A673 (cell line): ENCODE results near the gene MOSPD3.
A peak's percentile ranks its signal among the peaks of the same experiment; 100 is the strongest.

Source experiments
- EZH2 ChIP-seq: fragments of 200-600 bp; sonication (generic); IDR thresholded peaks from 2 replicates; pipeline ENCODE4 v1.6.1; 2017; ENCODE audit warnings: borderline replicate concordance, low read depth, mild to moderate bottlenecking, mixed read lengths, antibody characterized with exemption, low read length; ENCODE audit not compliant: poor library complexity, severe bottlenecking
- TF ChIP-seq, protein P1 (sequence below): fragments of 300-800, 200-600 bp; sonication (generic); conservative IDR thresholded peaks from 2 replicates; pipeline ENCODE4 v1.5.1; 2017; ENCODE audit warnings: low read depth, mild to moderate bottlenecking, antibody characterized with exemption, low read length, moderate library complexity, mixed read lengths

DNA sequence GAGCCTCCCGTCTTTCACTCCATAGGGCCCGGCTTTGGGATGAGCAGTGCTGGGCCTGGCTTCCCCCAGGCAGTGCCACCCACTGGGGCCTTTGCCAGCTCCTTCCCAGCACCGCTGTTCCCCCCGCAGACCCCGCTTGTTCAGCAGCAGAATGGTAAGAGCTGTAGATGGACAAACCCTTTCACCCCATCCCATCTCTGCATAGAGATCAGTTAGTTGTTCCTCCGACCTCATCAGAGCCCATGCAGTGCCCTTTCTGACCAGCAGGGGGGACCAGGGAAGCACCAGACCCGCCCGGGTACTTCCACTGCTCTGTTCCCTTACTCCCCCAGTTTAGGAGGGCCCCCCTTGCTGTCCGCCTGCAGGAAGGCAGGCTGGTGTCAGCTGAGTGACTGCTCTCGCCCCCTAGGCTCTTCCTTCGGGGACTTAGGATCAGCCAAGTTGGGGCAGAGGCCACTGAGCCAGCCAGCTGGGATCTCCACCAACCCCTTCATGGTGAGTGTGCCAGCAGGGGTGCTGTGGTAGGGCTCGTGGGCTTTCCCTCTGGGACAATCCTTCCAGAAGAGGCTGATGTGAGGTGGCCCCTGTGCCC is 48.4 kb upstream of the MOSPD3 start:
- no peak for TF ChIP-seq EZH2
- TF ChIP-seq, protein P1, sequence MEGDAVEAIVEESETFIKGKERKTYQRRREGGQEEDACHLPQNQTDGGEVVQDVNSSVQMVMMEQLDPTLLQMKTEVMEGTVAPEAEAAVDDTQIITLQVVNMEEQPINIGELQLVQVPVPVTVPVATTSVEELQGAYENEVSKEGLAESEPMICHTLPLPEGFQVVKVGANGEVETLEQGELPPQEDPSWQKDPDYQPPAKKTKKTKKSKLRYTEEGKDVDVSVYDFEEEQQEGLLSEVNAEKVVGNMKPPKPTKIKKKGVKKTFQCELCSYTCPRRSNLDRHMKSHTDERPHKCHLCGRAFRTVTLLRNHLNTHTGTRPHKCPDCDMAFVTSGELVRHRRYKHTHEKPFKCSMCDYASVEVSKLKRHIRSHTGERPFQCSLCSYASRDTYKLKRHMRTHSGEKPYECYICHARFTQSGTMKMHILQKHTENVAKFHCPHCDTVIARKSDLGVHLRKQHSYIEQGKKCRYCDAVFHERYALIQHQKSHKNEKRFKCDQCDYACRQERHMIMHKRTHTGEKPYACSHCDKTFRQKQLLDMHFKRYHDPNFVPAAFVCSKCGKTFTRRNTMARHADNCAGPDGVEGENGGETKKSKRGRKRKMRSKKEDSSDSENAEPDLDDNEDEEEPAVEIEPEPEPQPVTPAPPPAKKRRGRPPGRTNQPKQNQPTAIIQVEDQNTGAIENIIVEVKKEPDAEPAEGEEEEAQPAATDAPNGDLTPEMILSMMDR: peak; percentile 95
